Tibial nerve (tissue), 4 donors: ENCODE data around the gene RNF212B. TPM values are rescaled to one million over a fixed set of nuclear protein-coding genes. Genes with fewer than 3 reads are reported as not detected.

Experiments used
- DNase-seq, 2 donors: peaks; one replicate each; pipeline ENCODE4 v3.0.0-alpha.2; 2019; ENCODE audit warnings: low spot score in 2 of 2
- H3K27ac ChIP-seq, 4 donors: fragments of 200-600 bp; sonication (generic) in 3 of 4; one replicate each; pipeline ENCODE4 v1.5.1; 2017 to 2019; ENCODE audit warnings: mild to moderate bottlenecking in 1 of 4
- H3K27me3 ChIP-seq, 2 donors: fragments of 200-600 bp; sonication (generic) in 1 of 2; one replicate each; pipeline versions ENCODE4 v1.5.1 to v1.6.0; 2017 to 2019
- H3K36me3 ChIP-seq, 3 donors: fragments of 200-600 bp; sonication (generic); one replicate each; pipeline ENCODE4 v1.5.1; 2018 to 2019
- H3K4me1 ChIP-seq, 4 donors: fragments of 200-600 bp; sonication (generic) in 3 of 4; one replicate each; pipeline ENCODE4 v1.5.1; 2017 to 2019
- H3K4me3 ChIP-seq, 4 donors: fragments of 200-600 bp; sonication (generic) in 3 of 4; one replicate each; pipeline ENCODE4 v1.5.1; 2017 to 2019; ENCODE audit warnings: mild to moderate bottlenecking in 1 of 4, moderate library complexity in 1 of 4
- H3K9me3 ChIP-seq, 4 donors: fragments of 200-600 bp; sonication (generic) in 3 of 4; one replicate each; pipeline ENCODE4 v1.5.1; 2017 to 2019
- EP300 ChIP-seq, 2 donors: sonication (generic); formaldehyde crosslinking; IDR thresholded peaks; one replicate each; pipeline ENCODE4 v1.6.1; 2017; ENCODE audit warnings: antibody characterized with exemption in 2 of 2, mild to moderate bottlenecking in 1 of 2
- POLR2A ChIP-seq, 2 donors: fragments of 450-650 bp; IDR thresholded peaks; one replicate each; pipeline ENCODE4 v1.6.1; 2017; ENCODE audit warnings: antibody characterized with exemption in 2 of 2, mild to moderate bottlenecking in 2 of 2, moderate library complexity in 2 of 2
- WGBS, 2 donors: methylation state at CpG; one replicate each; pipeline ENCODE4 v1.1.5; 2018; 5-methylcytosine and 5-hydroxymethylcytosine counted together
- total RNA-seq, 4 donors: library from RNA; depleted of rRNA; stranded (reverse); fragments of >200 nt; gene quantifications; one replicate each; pipeline ENCODE4 v1.1.0, GENCODE V29; 2016
- TF ChIP-seq, protein P1 (sequence below), 5 experiments: fragments of 200-600 bp in 3 of 5; fragments of 450-650 bp in 2 of 5; sonication (generic) in 3 of 5; IDR thresholded peaks; one replicate each; pipeline ENCODE4 v1.5.1; 2016 to 2019; ENCODE audit warnings: antibody characterized with exemption in 5 of 5, mild to moderate bottlenecking in 3 of 5, moderate library complexity in 2 of 5

The RNF212B gene
- total RNA-seq, 4 donors from 2014 or later = not detected

DNA sequence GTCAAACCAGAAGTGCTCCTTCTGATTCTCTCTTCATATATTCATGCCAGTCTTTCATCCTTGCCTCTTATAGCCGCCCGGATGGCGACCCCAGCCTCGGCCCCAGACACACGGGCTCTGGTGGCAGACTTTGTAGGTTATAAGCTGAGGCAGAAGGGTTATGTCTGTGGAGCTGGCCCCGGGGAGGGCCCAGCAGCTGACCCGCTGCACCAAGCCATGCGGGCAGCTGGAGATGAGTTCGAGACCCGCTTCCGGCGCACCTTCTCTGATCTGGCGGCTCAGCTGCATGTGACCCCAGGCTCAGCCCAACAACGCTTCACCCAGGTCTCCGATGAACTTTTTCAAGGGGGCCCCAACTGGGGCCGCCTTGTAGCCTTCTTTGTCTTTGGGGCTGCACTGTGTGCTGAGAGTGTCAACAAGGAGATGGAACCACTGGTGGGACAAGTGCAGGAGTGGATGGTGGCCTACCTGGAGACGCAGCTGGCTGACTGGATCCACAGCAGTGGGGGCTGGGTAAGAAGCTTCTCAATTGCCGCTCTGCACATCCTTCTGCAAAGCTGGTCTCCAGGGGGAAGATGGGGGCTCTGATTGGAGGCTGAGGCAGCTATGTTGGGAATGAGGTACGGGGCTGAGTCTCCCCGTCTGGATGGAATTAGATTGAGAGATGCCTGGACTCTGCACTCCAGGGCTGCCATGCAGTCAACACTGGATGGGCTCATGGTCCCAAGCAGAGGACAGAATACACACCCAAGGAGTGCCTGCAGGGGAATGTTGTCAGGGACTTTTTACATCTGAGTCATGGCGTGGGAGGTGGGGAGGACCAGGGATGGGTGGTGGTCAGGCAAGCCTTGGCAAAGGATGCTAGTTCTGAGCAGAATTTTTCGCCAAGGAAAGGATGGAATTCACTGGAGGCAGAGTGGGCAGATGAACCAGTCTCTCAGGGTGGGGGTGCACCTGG is 70.2 kb downstream of the RNF212B start:
- H3K27ac ChIP-seq = peak overlapping the region in 2 of 4 donors; percentile 81 to 95
- peaks cover 5 to 45% (median 26%) of the 10 kb centered on the region in 4 donors for H3K4me1 ChIP-seq
- peak overlapping the region; percentile 48 to 84 (median 60) for H3K4me3 ChIP-seq
- no peak for TF ChIP-seq EP300 (IDR thresholded peaks at IDR 0.05)
- TF ChIP-seq POLR2A (IDR thresholded peaks at IDR 0.05) = no peak
- TF ChIP-seq, protein P1, sequence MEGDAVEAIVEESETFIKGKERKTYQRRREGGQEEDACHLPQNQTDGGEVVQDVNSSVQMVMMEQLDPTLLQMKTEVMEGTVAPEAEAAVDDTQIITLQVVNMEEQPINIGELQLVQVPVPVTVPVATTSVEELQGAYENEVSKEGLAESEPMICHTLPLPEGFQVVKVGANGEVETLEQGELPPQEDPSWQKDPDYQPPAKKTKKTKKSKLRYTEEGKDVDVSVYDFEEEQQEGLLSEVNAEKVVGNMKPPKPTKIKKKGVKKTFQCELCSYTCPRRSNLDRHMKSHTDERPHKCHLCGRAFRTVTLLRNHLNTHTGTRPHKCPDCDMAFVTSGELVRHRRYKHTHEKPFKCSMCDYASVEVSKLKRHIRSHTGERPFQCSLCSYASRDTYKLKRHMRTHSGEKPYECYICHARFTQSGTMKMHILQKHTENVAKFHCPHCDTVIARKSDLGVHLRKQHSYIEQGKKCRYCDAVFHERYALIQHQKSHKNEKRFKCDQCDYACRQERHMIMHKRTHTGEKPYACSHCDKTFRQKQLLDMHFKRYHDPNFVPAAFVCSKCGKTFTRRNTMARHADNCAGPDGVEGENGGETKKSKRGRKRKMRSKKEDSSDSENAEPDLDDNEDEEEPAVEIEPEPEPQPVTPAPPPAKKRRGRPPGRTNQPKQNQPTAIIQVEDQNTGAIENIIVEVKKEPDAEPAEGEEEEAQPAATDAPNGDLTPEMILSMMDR (IDR thresholded peaks at IDR 0.05) = no peak
- H3K36me3 ChIP-seq = peaks cover 0 to 49% (median 0%) of the 10 kb centered on the region in 3 donors
- H3K9me3 ChIP-seq = no peaks in the 10 kb centered on the region
- DNase-seq = no peak
- WGBS, 2 donors = 83 to 85% methylated on average over 22 of the region's 22 CpGs
- H3K27me3 ChIP-seq = no peaks in the 10 kb centered on the region

DNA sequence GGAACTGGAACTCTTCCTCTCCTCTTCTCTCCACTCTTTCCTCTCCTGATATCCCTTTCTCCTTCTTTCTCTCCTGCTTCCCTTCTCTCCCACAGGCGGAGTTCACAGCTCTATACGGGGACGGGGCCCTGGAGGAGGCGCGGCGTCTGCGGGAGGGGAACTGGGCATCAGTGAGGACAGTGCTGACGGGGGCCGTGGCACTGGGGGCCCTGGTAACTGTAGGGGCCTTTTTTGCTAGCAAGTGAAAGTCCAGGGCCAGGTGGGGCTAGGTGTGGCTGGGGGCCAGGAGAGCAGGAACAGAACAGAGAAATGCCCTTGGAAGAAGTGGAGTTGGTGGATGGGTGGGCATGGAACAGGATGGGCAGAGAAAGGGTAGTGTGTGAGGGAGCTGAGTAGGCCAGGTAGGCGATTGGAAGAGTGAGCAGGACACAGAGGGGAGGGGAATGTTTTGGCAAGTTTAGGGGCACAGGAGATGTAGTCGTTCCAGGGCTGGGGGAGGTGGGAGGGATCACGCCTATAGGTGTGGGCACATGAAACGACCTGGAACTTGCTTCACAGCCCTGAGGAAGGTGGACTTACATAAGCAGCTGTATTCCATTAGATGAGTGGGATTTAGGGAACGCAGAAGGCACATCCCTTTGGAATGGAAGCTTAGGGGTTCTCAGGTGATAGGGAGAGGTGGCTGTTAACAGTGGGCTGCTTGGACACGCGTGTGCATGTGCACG is 71.1 kb downstream of the RNF212B start:
- DNase-seq = no peak
- Histone ChIP-seq H3K4me3 (no peak overlapping the region), H3K4me1 (peaks cover 5 to 40% (median 25%) of the 10 kb centered on the region in 4 donors), H3K9me3 (no peaks in the 10 kb centered on the region), H3K36me3 (peaks cover 0 to 49% (median 0%) of the 10 kb centered on the region in 3 donors), H3K27me3 (no peaks in the 10 kb centered on the region), H3K27ac (peak overlapping the region in 1 of 4 donors; percentile 8)
- 85 to 86% methylated on average over 17 of the region's 17 CpGs for WGBS, 2 donors
- no peak for TF ChIP-seq EP300 (IDR thresholded peaks at IDR 0.05)
- TF ChIP-seq, protein P1 (IDR thresholded peaks at IDR 0.05) = no peak
- no peak for TF ChIP-seq POLR2A (IDR thresholded peaks at IDR 0.05)

- H3K9me3 ChIP-seq = no peaks in the 10 kb centered on the region
These were observed 72.8 kb downstream of the RNF212B start for GRCh38 chr14:23310546-23310945.

GRCh38 chr14:23316300-23316699 is 78.6 kb downstream of the RNF212B start:
- H3K4me1 ChIP-seq = peaks cover 0 to 9% (median 7%) of the 10 kb centered on the region in 4 donors
- peaks cover 0 to 12% (median 0%) of the 10 kb centered on the region in 3 donors for H3K36me3 ChIP-seq
- 83 to 85% methylated on average over 5 of the region's 5 CpGs for WGBS, 2 donors
- TF ChIP-seq, protein P1 (IDR thresholded peaks at IDR 0.05) = no peak
- TF ChIP-seq POLR2A (IDR thresholded peaks at IDR 0.05) (no peak), EP300 (IDR thresholded peaks at IDR 0.05) (no peak)
- H3K4me3 ChIP-seq = no peak overlapping the region
- H3K9me3 ChIP-seq = no peaks in the 10 kb centered on the region
- no peak for DNase-seq
- H3K27ac ChIP-seq = no peak overlapping the region
- H3K27me3 ChIP-seq = no peaks in the 10 kb centered on the region

More at GRCh38 chr14:23310546-23310945, 72.8 kb downstream of the RNF212B start:
- no peak for DNase-seq
- 79 to 100% methylated on average over 1 of the region's 1 CpG for WGBS, 2 donors
- H3K4me1 ChIP-seq = peaks cover 5 to 36% (median 25%) of the 10 kb centered on the region in 4 donors
- H3K27me3 ChIP-seq = no peaks in the 10 kb centered on the region
- H3K27ac ChIP-seq = no peak overlapping the region
- TF ChIP-seq, protein P1 (IDR thresholded peaks at IDR 0.05) = no peak
- TF ChIP-seq POLR2A (IDR thresholded peaks at IDR 0.05) = no peak
- peaks cover 0 to 49% (median 0%) of the 10 kb centered on the region in 3 donors for H3K36me3 ChIP-seq
- H3K4me3 ChIP-seq = no peak overlapping the region
